H9 (cell line): ENCODE data around the gene RCN2. TPM values are rescaled to one million over a fixed set of nuclear protein-coding genes. Genes with fewer than 3 reads are reported as not detected.

Source experiments
- DNase-seq: peaks from one replicate; pipeline ENCODE4 v3.0.0-alpha.2; 2017
- H2AFZ ChIP-seq: one replicate; pipeline ENCODE4 v1.6.1; 2013; ENCODE audit warnings: mild to moderate bottlenecking, low read length, control low read depth, moderate library complexity
- H2AK5ac ChIP-seq: 2 replicates; pipeline ENCODE4 v1.6.1; 2013; ENCODE audit warnings: low read length, control low read depth, mixed read lengths; ENCODE audit not compliant: insufficient read length
- H2BK120ac ChIP-seq: one replicate; pipeline ENCODE4 v1.6.1; 2013; ENCODE audit warnings: low read depth, mild to moderate bottlenecking, low read length, control low read depth, inconsistent platforms; ENCODE audit not compliant: poor library complexity, severe bottlenecking
- H2BK12ac ChIP-seq: 2 replicates; pipeline ENCODE4 v1.6.1; 2013; ENCODE audit warnings: low read length, control low read depth, mixed read lengths, low read depth; ENCODE audit not compliant: insufficient read length
- H2BK15ac ChIP-seq: 2 replicates; pipeline ENCODE4 v1.6.1; 2013; ENCODE audit warnings: low read depth, low read length, control low read depth
- H2BK20ac ChIP-seq: one replicate; pipeline ENCODE4 v1.6.1; 2013; ENCODE audit warnings: low read depth, mild to moderate bottlenecking, low read length, control low read depth, inconsistent platforms; ENCODE audit not compliant: poor library complexity, severe bottlenecking
- H2BK5ac ChIP-seq: 2 replicates; pipeline ENCODE4 v1.6.1; 2013; ENCODE audit warnings: low read length, control low read depth, mixed read lengths; ENCODE audit not compliant: insufficient read length
- H3K14ac ChIP-seq: 2 replicates; pipeline ENCODE4 v1.6.1; 2013; ENCODE audit warnings: low read length, control low read depth; ENCODE audit not compliant: insufficient read depth
- H3K18ac ChIP-seq: 2 replicates; pipeline ENCODE4 v1.6.1; 2013; ENCODE audit warnings: low read depth, mild to moderate bottlenecking, mixed read lengths, low read length, control low read depth; ENCODE audit not compliant: insufficient read length
- H3K23ac ChIP-seq: 2 replicates; pipeline ENCODE4 v1.6.1; 2013; ENCODE audit warnings: low read length, control low read depth, mixed read lengths, low read depth; ENCODE audit not compliant: insufficient read length
- H3K23me2 ChIP-seq: 2 replicates; pipeline ENCODE4 v1.6.1; 2013; ENCODE audit warnings: low read depth, mild to moderate bottlenecking, mixed read lengths, low read length, control low read depth; ENCODE audit not compliant: insufficient read length, poor library complexity, severe bottlenecking
- H3K27ac ChIP-seq: 2 replicates; pipeline ENCODE4 v1.5.1; 2013; ENCODE audit warnings: low read length, control low read depth, mixed read lengths, low read depth; ENCODE audit not compliant: insufficient read length
- H3K27me3 ChIP-seq: 2 replicates; pipeline ENCODE4 v1.6.1; 2013; ENCODE audit warnings: low read length, control low read depth, inconsistent platforms; ENCODE audit not compliant: insufficient read depth
- H3K4ac ChIP-seq: 2 replicates; pipeline ENCODE4 v1.6.1; 2013; ENCODE audit warnings: low read depth, mild to moderate bottlenecking, control low read depth, inconsistent platforms, low read length, moderate library complexity
- H3K4me1 ChIP-seq: 2 replicates; pipeline ENCODE4 v1.6.1; 2013; ENCODE audit warnings: low read length, control low read depth, inconsistent platforms; ENCODE audit not compliant: insufficient read depth
- H3K4me2 ChIP-seq: 2 replicates; pipeline ENCODE4 v1.6.1; 2013; ENCODE audit warnings: low read length, control low read depth, mixed read lengths; ENCODE audit not compliant: insufficient read length, insufficient read depth
- H3K56ac ChIP-seq: 2 replicates; pipeline ENCODE4 v1.6.1; 2013; ENCODE audit warnings: low read depth, mild to moderate bottlenecking, mixed read lengths, low read length, control low read depth; ENCODE audit not compliant: insufficient read length
- H3K79me1 ChIP-seq: 2 replicates; pipeline ENCODE4 v1.6.1; 2013; ENCODE audit warnings: low read depth, mild to moderate bottlenecking, moderate library complexity, low read length, control low read depth, inconsistent platforms; ENCODE audit not compliant: insufficient read depth, poor library complexity, severe bottlenecking
- H3K79me2 ChIP-seq: 2 replicates; pipeline ENCODE4 v1.6.1; 2013; ENCODE audit warnings: low read length, control low read depth, inconsistent platforms; ENCODE audit not compliant: insufficient read depth
- H3K9ac ChIP-seq: 2 replicates; pipeline ENCODE4 v1.6.1; 2013; ENCODE audit warnings: low read length, control low read depth, mixed read lengths; ENCODE audit not compliant: insufficient read length; ENCODE audit errors: extremely low read depth
- H3K9me3 ChIP-seq: one replicate; pipeline ENCODE4 v1.6.1; 2013; ENCODE audit warnings: low read depth, low read length, inconsistent platforms; ENCODE audit not compliant: control insufficient read depth
- H3T11ph ChIP-seq: one replicate; pipeline ENCODE4 v1.6.1; 2013; ENCODE audit warnings: mild to moderate bottlenecking, low read length, control low read depth, inconsistent platforms
- H4K20me1 ChIP-seq: one replicate; pipeline ENCODE4 v1.6.1; 2013; ENCODE audit not compliant: control insufficient read depth, insufficient read length, insufficient read depth
- H4K5ac ChIP-seq: 2 replicates; pipeline ENCODE4 v1.6.1; 2013; ENCODE audit warnings: low read depth, mild to moderate bottlenecking, mixed read lengths, low read length, control low read depth; ENCODE audit not compliant: insufficient read length
- H4K8ac ChIP-seq: replicated peaks from 2 replicates; pipeline ENCODE4 v1.6.1; 2013; ENCODE audit warnings: low read length, control low read depth, mixed read lengths, low read depth; ENCODE audit not compliant: insufficient read length
- H4K91ac ChIP-seq: 2 replicates; pipeline ENCODE4 v1.6.1; 2013; ENCODE audit warnings: low read depth, mild to moderate bottlenecking, moderate library complexity, mixed read lengths, low read length, control low read depth; ENCODE audit not compliant: insufficient read length
- H3K27ac Mint-ChIP-seq, 3 experiments: 2 replicates in 2 of 3; 3 replicates in 1 of 3; pipeline ENCODE4 v1.8.0; 2020 to 2021; ENCODE audit warnings: mixed read lengths in 3 of 3, mild to moderate bottlenecking in 1 of 3, moderate library complexity in 1 of 3
- H3K27me3 Mint-ChIP-seq: 2 replicates; pipeline ENCODE4 v1.8.0; 2021; ENCODE audit warnings: low read depth, mild to moderate bottlenecking, moderate library complexity, mixed read lengths
- H3K36me3 Mint-ChIP-seq, 3 experiments: 2 replicates in 2 of 3; 3 replicates in 1 of 3; pipeline ENCODE4 v1.8.0; 2020 to 2021; ENCODE audit warnings: low read depth in 3 of 3, mixed read lengths in 3 of 3; ENCODE audit not compliant: insufficient read depth in 1 of 3
- H3K4me1 Mint-ChIP-seq, 2 experiments: 2 replicates each; pipeline ENCODE4 v1.8.0; 2020; ENCODE audit warnings: mixed read lengths in 2 of 2
- H3K4me3 Mint-ChIP-seq, 2 experiments: 2 replicates in 1 of 2; 3 replicates in 1 of 2; pipeline ENCODE4 v1.8.0; 2020 to 2021; ENCODE audit warnings: mild to moderate bottlenecking in 2 of 2, mixed read lengths in 2 of 2, moderate library complexity in 1 of 2
- H3K9me3 Mint-ChIP-seq, 2 experiments: 2 replicates in 1 of 2; 3 replicates in 1 of 2; pipeline ENCODE4 v1.8.0; 2020; ENCODE audit warnings: mild to moderate bottlenecking in 2 of 2, mixed read lengths in 2 of 2, moderate library complexity in 1 of 2
- WGBS: extraction: QIAGEN DNeasy Blood & Tissue Kit; methylation state at CpG from one replicate; pipeline ENCODE4 v1.1.7; 2013; ENCODE audit warnings: missing lambda C conversion rate, low lambda C conversion rate, mixed read lengths; ENCODE audit not compliant: insufficient read length; ENCODE audit errors: extremely low coverage; 5-methylcytosine and 5-hydroxymethylcytosine counted together
- total RNA-seq: library from RNA; stranded (reverse); gene quantifications from 2 replicates; pipeline ENCODE4 v1.2.1, GENCODE V29; 2021
- TF ChIP-seq, protein P1 (sequence below): fragments of 200-600 bp; sonication (generic); conservative IDR thresholded peaks from 3 replicates; pipeline ENCODE4 v1.8.0; 2021; ENCODE audit warnings: antibody characterized with exemption, mild to moderate bottlenecking

RCN2 gene
- total RNA-seq, 1 experiment from 2014 or later = 139 TPM

DNA sequence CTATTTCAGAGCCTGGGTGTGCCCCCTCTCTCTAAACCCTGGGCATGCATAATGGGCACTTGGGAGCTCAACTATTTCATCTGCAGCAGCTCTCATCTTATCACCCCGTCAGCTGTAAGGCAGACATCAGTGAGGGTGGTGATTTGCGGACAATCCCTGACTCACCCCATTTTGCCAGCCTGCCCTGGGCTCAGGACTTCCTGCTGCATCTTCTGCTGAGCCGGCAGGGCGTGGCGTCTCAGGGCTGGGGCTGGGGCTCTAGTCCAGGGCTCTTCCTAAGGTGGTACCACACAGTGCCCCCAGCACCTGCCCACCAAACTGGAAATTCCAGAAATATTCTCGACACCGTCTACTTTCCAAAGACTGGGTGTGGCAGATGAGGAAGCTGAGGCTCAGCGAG lies 62.5 kb downstream of the RCN2 start:
- H3K4me2 ChIP-seq = no peak overlapping the region
- H2BK12ac ChIP-seq = no peak overlapping the region
- H2BK15ac ChIP-seq = no peak overlapping the region
- no CpG with 5 or more reads among the region's 8 CpGs for WGBS
- no peaks in the 10 kb centered on the region for H3K4me1 ChIP-seq
- H3K23me2 ChIP-seq = no peaks in the 10 kb centered on the region
- peaks cover 2% of the 10 kb centered on the region for H4K20me1 ChIP-seq
- no peaks in the 10 kb centered on the region for H3K79me2 ChIP-seq
- no peak overlapping the region for H4K91ac ChIP-seq
- DNase-seq = no peak
- H3K79me1 ChIP-seq = no peaks in the 10 kb centered on the region
- Mint-ChIP-seq H3K4me1 (peaks cover under 1 to 2% of the 10 kb centered on the region in 2 experiments; a peak in 3 of 4 replicates), H3K27ac (no peak overlapping the region; a peak in 1 of 7 replicates), H3K27me3 (peaks cover 2% of the 10 kb centered on the region), H3K9me3 (no peaks in the 10 kb centered on the region), H3K36me3 (no peaks in the 10 kb centered on the region), H3K4me3 (no peak overlapping the region)
- no peak overlapping the region for H2AK5ac ChIP-seq
- TF ChIP-seq, protein P1, sequence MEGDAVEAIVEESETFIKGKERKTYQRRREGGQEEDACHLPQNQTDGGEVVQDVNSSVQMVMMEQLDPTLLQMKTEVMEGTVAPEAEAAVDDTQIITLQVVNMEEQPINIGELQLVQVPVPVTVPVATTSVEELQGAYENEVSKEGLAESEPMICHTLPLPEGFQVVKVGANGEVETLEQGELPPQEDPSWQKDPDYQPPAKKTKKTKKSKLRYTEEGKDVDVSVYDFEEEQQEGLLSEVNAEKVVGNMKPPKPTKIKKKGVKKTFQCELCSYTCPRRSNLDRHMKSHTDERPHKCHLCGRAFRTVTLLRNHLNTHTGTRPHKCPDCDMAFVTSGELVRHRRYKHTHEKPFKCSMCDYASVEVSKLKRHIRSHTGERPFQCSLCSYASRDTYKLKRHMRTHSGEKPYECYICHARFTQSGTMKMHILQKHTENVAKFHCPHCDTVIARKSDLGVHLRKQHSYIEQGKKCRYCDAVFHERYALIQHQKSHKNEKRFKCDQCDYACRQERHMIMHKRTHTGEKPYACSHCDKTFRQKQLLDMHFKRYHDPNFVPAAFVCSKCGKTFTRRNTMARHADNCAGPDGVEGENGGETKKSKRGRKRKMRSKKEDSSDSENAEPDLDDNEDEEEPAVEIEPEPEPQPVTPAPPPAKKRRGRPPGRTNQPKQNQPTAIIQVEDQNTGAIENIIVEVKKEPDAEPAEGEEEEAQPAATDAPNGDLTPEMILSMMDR = no peak
- H2BK120ac ChIP-seq = no peak overlapping the region
- H2BK20ac ChIP-seq = no peak overlapping the region
- no peak overlapping the region for H3K27ac ChIP-seq
- H3K56ac ChIP-seq = no peak overlapping the region
- H3K9ac ChIP-seq = no peak overlapping the region
- no peak overlapping the region for H3T11ph ChIP-seq
- no peaks in the 10 kb centered on the region for H3K9me3 ChIP-seq
- H3K18ac ChIP-seq = no peak overlapping the region
- no peak overlapping the region for H2AFZ ChIP-seq
- no peak overlapping the region for H3K4ac ChIP-seq
- no peak overlapping the region for H4K8ac ChIP-seq
- no peak overlapping the region for H3K14ac ChIP-seq
- H3K27me3 ChIP-seq = no peaks in the 10 kb centered on the region
- H3K23ac ChIP-seq = no peak overlapping the region
- no peak overlapping the region for H4K5ac ChIP-seq
- H2BK5ac ChIP-seq = no peak overlapping the region
